Measurements from ENCODE around the gene MAPK4.
A peak's percentile ranks its signal among the peaks of the same experiment; 100 is the strongest.

Gene MAPK4

DNA sequence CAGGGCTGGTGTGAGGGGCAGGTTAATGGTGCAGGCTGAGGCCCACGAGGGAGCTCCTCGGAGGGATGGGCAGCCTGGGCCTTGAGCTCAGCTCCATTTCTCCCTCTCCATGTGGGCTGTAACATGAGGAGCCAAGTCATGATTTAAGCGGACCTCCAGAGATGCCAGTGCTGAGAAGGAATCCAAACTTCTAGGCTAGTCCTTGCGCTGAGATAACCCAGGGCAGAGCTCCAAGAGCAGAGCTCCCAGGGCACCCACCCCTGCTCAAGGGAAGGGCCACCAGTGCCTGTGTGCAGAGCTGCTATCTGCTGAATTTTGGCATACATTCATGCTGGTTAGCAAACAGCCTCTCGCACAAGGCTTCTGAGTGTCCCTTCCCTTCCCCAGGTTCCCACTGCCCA lies 164.9 kb downstream of the MAPK4 start:
- DNase-seq: no peak

DNA sequence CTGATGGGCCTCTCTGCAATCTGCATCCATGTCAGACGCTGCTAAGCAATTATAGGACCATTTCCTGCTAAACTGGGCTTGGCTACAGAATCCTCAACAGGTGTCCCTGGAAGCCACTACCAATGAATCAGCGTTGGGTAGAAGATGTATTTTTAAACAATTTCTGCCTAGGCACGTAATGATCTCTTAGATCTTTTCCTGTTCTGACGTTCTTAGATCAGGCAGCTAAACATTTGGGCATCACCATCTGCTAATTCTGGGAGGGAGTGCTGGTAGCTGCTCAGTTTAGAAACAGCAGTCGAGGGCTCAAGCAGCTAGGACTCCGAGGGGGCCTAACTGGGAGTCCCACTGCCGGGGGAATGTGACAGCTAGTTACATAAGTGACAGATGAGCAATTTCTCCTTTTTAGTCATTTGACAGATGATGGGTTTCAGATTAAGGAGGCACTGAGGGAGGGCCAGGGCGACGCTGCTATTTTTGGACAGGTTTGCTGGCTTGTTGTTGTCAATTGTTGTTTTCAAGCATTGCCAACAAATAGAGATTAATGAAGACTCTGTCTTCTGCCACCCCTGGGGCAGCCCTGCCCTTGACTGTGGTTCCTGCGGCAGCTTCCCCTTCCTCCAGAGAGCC lies 167.2 kb downstream of the MAPK4 start:
- DNase-seq: peak; percentile 80

DNA sequence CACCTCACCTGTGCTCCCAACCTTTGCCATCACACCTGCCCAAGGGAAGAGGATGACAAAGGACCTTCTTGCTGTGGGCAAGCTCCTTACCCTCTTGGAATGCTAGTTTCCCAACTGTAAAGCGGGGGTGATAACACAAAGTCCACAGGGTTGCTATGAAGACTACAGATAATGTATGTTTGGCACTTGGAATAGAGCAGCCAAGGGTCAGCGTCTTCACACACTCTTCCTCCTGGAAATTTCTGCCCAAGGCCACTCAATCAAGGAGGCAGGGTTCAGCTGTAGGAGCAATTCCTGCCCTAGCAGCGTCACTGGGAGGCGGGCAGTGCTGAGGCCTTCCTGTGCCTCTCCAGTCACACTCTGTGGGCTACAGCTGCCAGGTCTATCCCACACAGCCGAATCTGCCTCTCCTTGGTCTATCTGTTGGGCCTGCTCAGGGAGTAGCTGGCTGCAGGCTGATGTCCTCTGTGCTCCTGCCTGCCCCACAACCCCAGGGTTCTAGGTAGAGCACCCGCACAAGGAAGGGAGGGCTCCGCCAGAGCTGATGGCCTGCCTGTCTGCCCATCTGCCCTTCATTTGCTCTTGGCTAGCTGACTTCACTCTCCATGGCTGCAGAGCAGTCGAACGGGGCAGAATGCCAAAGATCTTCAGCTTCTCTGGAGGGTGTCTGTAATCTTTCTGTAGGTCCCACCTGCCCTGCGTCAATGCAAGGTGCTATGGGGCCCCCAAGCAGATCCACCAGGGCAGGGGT lies 168.0 kb downstream of the MAPK4 start:
- peak; percentile 22 for DNase-seq

DNA sequence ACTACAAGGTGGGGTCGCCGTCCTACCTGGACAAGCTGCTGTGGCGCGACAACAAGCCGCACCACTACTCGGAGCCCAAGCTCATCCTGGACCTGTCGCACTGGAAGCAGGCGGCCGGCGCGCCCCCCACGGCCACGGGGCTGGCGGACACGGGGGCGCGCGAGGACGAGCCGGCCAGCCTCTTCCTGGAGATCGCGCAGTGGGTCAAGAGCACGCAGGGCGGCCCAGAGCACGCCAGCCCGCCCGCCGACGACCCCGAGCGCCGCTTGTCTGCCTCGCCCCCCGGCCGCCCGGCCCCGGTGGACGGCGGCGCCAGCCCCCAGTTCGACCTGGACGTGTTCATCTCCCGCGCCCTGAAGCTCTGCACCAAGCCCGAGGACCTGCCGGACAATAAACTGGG lies 169.5 kb downstream of the MAPK4 start:
- DNase-seq: no peak

DNA sequence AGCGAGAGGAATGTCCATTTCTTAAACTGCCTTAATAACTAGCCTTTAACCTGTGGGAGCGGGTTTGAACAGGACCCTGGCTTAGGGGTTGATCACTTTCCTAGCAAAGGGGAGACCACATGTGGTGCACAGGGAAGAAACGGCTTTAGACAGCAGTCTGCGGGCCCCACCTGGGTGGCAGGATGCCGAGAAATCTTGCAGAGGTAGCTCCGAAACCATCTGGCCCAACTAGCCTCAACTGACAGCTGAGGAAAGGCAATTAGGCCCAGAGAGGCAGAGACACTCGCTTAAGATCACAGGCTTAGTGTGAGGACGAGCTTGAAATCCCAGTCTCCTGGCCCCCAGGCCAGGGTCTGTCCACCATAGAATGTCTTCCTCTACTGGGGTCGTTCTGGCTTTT lies 170.1 kb downstream of the MAPK4 start:
- no peak for DNase-seq

DNA sequence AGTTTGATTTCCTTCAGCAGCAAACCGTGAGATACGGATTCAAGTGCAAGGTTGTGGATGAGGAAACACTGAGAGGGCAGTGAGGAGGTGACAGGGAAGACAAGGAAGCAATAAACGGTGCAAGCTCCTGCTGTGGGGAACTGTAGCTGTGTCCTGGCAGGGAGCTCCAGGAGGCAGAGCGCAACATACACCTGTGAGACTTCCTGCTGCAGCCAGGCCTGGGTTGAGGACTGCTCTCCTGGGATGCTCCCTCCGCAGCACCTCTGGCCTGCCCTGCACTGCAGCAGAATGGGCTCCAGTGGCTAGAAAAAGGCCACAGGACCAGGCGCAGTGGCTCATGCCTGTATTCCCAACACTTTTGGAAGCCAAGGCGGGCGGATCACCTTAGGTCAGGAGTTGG lies 174.5 kb downstream of the MAPK4 start:
- DNase-seq: no peak

DNA sequence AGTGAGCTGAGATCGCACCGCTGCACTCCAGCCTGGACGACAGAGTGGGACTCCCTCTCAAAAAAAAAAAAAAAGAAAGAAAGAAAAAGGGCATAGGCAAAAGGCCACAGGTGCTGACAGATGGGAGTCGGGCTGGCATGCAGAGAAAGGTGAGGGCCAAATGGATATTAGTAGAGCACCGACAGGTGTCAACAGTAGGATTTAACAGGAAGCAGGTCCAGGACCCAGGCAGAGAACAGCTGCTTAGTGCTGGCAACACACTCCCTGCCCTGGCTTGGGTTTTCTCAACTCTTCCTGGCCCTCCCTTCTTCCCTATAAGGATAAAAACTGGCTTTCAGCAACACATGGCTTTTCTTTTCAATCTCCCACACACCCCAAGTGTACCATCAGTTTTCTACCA lies 175.0 kb downstream of the MAPK4 start:
- no peak for DNase-seq

DNA sequence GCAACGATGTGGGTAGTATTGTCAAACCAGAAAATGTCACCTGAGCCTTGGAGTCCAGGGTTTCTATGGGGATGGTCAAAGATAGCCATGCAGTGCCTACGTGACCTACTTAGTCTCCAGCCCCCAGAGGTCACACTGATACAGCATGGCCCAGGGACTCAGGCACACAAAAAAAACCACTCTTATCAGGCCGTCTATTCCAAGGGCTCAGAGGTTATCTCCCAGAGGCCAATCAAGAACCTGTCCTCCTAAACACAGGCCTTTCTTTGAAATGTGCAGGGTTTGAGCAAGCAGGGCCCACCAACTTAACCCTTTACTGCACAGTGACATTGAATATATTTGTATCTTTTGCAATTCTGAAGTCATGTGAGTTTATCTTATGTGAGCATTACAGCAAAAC lies 177.2 kb downstream of the MAPK4 start:
- no peak for DNase-seq

DNA sequence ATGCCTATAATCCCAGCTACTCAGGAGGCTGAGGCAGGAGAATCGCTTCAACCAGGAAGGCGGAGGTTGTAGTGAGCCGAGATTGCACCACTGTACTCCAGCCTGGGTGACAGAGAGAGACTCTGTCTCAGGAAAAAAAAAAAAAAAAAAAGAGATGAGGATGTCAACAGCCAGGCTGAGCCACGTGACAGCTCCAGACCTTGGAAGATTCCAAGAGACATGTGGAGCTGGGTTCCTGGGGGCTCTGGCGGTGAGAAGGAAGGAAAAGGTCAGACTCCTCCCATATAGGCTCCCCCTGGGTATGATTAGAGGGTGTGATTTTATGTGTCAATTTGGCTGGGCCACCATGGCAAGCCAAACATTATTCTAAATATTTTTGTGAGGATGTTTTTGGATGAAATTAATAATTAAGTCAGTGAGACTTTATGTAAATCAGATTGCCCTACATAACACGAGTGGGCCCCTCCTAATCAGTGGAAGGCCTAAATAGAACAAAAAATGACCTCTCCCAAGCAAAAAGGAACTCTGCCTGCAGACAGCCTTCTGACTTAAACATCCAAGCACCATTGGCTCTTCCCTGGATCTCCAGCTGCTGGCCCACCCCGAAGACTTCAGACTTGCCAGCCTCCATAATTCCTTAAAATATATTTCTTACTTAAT lies 178.3 kb downstream of the MAPK4 start:
- no peak for DNase-seq

DNA sequence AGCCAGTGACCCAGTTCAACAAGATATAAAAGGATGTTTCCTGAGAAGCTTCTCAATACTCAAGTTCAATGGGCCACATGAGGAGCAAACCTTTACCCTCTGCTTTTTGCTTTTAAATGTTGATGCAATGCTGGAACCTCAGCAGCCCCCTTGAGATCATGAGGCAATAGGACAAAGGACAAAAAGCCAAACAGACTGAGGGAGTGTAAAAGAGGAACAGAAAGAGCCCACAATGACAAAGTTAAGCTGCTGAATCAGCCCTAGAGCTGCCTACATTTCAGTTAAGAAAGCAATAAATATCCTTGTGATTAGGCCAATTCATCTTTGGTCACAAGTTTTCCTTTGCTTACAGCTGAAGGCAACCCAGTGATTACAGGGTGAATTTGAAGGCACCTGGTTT lies 183.1 kb downstream of the MAPK4 start:
- DNase-seq: no peak

DNA sequence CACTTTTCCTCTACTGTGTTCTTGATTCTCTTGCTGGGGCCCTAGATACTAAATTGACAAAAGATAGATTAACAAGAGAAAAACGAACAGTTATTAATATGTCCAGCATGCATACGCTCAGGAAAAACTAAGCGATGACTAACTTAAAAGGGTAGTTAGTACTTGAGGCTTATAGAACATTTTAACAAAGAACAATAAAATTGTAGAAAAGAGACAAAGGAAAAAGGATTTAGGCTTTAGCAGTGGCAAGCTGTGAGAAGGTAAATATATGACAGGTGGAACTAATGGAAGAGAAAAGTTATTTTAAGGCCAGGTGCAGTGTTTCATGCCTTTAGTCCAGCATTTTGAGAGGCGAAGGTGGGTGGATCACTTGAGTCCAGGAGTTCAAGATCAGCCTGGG lies 184.4 kb downstream of the MAPK4 start:
- DNase-seq: no peak

DNA sequence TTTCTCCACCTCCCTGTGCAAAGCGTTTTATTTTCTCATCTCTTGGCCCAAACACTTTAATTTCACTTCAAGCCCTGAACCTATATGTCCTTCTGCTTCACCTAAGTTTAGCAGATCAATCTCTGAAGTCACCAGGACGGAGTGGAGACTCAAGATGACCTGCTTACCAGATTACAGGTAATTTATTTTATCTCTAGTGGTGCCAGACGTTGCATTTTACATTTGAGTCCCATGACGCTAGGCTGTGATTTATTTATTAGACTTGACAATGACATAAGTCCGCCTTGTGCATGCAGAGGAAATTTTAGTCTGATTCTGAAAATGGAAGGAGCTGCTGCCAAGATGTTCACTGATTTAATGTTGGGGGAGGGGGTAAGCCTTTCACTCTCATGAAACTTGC lies 186.1 kb downstream of the MAPK4 start:
- DNase-seq: no peak

DNA sequence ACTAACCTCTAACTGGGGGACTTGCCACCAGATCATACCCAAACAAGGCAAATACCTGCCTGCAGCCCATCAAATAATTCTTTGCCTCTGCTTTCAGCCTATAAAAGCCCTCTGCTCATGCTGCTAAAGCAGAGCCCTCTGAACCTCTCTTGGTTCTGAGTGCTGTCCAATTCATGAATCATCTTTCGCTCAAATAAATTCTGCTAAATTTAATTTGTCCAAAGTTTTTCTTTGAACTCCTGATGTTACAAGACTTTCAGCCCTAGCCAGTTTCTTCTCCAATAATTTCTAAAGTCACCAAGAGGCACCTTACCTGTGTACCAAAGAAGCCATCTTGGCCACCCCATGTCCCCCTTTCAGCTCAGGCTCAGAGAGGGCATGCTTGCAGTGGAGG lies 188.0 kb downstream of the MAPK4 start:
- DNase-seq: no peak

DNA sequence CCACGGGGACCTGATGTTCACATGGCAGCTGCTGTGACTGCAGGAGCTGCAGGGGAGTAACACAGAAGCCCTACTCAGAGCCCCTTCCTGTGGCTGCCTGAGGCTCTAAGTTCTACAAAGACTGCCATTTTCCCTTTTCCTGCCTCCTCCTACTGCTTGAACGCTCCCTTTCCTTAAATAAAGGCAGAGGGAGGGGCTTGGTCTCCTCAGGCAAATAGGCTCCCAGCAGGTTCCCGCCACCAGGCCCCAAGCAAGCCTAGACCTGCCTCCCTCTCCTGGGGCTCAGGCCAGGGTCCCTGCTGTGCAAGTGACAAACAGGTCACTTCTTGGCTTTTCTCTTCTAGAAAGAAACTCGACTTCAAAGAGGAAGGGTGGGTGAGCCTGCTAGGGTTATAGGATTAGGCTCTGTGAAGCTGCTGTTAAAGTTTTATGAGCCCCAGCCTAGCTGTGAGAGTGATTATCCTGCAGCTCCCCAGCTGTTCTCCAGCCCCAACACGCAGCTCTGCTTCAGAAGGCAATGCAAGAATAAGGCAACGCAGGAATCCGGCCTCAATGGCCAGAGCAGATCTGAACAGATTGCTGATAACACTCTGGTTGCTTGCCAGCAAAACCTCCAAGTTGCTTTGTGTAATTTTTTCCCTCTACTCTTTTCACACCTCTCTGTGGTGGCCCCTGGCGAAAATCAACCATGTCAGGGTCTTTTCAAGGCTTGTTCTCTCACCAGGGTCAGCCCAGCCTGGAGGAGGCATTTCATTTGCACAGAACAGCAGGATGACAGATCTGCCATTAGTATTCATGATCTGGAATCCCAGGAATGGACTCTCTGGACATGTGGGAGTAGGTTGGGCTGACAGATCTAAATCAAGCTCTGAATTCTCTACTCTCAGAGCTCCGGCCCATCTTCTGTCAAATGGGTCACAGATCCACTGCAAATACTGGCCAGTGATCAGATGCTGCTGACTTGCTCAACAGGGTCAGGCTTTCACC lies 188.6 kb downstream of the MAPK4 start:
- peak; percentile 84 for DNase-seq

DNA sequence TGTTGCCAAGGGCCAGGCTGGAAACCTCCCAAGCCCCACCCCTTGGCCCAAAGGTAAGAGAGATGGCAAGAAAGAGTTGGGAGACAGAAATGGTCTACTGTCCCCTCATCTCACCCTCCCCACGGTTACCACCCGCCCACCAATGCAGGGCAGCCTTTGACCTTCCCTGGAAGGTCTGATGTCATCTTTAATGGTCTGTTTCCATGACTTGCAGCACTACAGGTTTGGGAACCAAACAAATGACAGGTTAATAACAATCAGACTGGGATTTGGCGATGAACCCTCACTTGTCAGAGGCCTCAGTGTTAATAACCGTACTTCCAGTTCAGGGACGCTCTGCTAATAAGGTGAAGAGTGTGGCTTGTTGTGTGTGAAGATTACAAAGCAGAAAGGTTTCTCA lies 189.5 kb downstream of the MAPK4 start:
- DNase-seq: no peak

DNA sequence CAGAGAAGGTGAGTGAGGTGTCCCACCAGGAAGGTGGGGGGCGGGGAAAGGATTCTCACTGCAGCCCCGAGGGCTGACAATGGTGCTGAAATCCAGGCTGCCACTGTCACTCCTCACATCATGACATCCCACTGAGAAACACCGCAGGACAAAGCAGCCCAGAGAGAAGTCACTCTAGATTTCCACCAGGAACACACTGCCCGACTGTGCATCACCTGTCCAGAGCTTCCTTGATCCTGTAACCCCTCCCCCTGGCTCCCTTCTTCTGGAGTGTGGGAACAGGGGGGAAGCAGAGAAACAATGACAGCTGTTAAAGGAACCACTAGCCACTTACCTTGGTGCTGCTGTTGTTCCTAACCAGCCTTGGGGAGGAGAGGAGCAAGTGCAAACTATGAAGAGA lies 190.1 kb downstream of the MAPK4 start:
- no peak for DNase-seq

DNA sequence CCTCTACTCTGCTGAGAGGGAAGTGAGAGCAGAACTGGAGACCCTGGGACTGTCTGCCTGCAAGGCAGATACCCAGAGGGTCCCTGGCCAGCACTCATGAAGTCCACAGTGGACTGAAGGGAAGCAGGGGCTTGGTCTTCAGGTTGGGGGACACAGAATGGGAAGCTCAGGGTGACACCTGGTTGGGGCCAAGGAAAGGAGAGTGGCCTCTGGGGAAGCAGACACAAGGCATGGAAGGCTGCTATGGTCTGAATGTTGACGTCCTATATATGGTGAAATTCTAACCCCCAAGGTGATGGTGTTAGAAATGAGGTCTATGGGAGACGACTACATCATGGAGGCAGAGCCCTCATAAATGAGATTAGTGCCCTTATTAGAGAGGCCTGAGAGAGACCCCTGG lies 190.7 kb downstream of the MAPK4 start:
- DNase-seq: no peak

DNA sequence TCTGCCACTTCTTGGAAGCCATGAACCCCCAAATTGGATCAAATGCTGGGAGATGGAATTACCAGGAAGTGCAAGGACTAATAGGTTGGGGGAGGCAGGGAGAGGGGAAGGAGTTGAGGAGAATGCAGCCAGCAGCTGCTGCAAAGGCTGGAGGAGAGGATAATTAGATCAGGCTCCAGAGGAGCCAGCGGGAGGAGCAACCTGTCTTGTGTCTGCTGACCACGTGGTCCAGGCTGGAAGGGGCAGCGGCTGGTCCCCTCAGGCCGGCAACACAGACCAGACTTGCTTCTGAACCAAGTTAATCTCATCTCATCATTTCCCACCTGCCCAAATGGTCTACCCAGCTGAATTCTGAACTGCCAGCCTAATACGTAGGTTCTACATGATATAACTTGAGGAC lies 191.6 kb downstream of the MAPK4 start:
- peak; percentile 53 for DNase-seq

DNA sequence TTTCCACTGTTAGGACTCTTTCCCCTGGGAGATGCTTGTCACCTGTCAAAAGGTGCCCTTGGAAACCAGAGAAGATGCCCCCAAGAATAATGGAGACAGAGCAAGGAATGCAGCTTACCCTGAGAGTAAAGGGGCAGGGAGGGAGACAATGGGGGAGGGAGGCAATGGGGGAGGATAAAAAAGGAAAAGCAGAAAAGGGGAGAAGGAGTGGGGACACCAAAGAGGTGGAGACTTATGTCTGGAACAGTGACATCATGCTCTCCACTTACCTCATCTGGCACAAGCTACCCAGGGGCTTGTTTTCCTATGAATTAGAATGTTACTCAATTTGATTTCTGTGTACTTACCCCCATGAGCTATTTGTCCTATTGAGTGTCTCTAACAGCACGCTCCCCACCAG lies 192.1 kb downstream of the MAPK4 start:
- no peak for DNase-seq

DNA sequence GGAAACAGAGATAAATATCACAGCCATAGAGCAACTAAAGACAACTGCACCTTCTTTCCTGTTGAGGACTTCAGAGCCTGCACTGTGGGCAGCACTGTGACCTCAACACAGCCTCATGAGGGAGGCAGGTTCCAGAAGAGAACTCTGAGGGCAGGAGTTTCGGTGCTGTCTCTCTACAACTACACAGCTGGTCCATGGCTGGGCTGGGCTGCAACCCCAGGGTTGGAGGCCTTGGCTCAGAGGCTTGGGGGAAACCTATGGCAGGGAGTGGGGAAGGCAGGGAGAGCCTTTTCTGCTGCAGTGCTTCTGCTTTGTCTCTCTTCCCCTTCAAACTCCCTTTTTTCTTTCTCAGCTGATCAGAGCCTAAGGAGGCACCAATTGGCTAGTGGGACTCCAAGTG lies 193.4 kb downstream of the MAPK4 start:
- DNase-seq: no peak

DNA sequence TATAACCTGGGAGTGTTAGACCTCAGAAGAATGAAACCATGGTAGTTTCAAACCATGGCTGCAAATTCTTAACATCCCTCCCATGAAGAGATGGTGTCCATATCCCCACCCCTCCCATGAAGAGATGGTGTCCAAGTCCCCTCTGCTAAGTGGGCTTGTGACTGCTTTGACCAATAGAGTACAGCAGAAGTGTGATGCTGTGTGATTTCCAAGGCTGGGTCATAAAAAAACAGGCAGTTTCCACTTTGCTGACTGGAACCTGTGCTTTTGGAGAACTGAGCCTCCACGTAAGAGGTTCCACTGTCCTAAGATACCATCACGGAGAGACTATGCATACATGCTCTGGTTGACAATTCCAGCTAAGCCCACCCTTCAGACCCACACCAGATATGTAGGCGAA lies 194.4 kb downstream of the MAPK4 start:
- no peak for DNase-seq

DNA sequence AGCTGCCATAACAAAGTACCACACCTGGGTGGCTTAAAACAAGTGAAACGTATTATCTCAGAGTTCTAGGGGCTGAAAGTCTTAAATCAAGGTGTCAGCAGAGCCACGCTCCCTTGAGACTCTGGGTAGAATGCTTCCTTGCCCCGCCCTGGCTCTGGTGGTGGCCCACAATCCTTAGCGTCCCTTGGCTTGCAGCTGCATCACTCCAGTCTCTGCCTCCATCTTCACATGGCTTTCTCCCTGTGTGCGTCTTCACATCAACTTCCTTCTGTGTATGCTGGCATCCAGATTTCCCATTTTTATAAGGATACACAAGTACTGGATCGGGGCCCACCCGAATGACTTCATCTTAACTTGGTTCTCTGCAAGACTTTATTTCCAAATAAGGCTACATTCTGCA lies 197.5 kb downstream of the MAPK4 start:
- no peak for DNase-seq

DNA sequence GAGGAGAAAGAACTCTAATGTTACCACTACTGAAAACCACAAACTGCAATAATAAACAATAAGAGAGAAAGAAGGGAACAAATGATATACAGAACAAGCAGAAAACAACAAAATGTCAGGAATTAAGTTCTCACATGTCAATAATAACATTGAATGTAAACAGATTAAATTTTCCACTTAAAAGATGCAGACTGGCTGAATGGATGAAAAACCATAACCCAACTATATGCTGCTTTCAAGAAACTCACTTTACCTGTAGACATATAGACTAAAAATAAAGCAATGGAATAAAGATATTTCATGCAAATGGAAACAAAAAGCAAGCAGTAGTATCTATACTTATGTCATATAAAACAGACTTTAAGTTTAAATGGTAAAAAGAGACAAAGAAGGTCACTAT lies 209.6 kb downstream of the MAPK4 start:
- DNase-seq: no peak
